Kasumi-1 (cell line): ENCODE results near the gene LGALS14.
A peak's percentile ranks its signal among the peaks of the same experiment; 100 is the strongest.
"Not testable (repeated sequence)": the region's sequence is repeated elsewhere in the genome, so short reads cannot be mapped to it uniquely, and the experiment has no call there.

Experiments
- DNase-seq, 2 experiments: peaks; one replicate each; lab custom pipeline; 2025; lab: John Stamatoyannopoulos, UW

LGALS14 gene, protein sequence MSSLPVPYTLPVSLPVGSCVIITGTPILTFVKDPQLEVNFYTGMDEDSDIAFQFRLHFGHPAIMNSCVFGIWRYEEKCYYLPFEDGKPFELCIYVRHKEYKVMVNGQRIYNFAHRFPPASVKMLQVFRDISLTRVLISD

DNA sequence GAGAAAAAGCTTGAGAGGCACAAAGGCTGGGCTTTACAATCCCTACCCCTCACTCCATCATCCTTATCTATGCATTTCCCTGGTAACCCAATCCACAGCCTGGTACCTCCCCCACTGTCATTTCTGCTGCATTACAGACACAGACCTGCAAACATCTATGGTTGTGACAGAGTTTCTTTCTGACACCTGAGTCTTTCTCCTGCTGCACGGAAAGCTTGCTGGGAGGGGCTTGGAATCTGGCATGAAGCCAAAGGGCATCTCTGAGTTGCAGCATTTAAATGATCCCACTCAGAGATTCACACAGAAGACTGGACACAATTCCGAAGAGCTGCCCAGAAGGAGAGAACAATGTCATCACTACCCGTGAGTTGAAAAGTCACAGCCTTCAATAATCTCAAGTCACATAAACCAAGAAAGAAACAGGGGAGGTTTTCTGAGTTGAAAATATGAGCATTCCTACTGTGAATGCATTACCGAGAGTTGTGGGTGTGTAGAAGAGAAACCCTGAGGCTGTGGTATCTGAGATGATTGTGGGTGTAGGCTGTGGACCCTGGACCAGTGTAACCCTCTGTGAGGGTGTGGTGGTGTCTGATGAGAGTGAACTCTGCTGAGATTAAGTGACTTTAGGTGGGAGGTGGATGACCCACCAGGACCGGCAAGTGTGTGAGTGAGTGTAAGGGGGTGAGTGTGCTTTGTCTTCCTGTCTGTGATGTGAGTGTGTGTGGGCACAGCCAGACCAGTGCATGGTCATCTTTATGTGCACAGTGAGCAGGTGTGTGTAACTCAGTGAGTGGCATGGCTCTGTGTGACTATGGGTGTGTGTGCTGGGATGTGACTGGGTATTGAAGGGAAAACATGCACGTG is at the start of gene LGALS14:
LGALS14 (plus strand) TSS at position 301 of the 864 bp plus-strand sequence; CDS start at position 349, 48 bp downstream.
- no peak for DNase-seq

DNA sequence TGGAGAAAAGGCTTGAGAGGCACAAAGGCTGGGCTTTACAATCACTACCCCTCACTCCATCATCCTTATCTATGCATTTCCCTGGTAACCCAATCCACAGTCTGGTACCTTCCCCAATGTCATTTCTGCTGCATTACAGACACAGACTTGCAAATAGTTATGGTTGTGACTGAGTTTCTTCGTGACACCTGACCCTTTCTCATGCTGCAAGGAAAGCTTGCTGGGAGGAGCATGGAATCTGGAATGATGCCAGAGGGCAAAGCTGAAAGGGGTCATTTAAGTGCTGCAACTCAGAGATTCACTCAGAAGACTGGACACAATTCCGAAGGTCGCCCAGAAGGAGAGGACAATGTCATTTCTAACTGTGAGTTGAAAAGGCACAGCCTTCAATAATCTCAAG is 48.7 kb upstream of the LGALS14 start, which contains the start of gene LGALS16:
LGALS16 (plus strand) TSS at position 301 of the 400 bp plus-strand sequence; CDS start at position 350, 49 bp downstream.
- no peak for DNase-seq

- no peak for DNase-seq
Measured at GRCh38 chr19:39659791-39660190, 44.5 kb upstream of the LGALS14 start.

GRCh38 chr19:39660661-39661060 is 43.6 kb upstream of the LGALS14 start:
- no peak for DNase-seq

DNA sequence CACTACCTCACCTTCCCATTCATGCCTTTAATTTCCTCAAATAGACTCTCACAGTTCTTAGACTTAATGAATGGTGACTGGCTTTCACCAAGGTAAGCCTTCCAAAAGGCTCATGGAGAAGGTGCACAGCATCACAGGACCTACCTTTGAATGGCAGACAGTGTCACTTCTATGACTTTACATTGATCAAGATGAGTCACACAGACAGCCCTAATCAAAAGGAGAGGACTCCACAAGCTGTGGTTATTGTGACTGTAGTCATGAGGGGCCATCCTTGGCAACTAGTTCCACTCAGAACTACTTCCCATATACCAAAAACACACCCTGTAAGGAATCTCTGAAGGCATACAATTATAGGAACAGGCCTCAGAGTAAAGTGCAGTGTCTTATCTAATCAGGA is 42.7 kb upstream of the LGALS14 start:
- no peak for DNase-seq

- not testable (repeated sequence) for DNase-seq
Measured at GRCh38 chr19:39669860-39670259, 34.4 kb upstream of the LGALS14 start.

- DNase-seq, result no peak
Measured at GRCh38 chr19:39670998-39671397, 33.3 kb upstream of the LGALS14 start.

- DNase-seq, result peak; percentile 70 to 88
Measured at GRCh38 chr19:39671739-39672363, 32.4 kb upstream of the LGALS14 start.

- DNase-seq, result no peak
Measured at GRCh38 chr19:39672473-39672872, 31.8 kb upstream of the LGALS14 start.

DNA sequence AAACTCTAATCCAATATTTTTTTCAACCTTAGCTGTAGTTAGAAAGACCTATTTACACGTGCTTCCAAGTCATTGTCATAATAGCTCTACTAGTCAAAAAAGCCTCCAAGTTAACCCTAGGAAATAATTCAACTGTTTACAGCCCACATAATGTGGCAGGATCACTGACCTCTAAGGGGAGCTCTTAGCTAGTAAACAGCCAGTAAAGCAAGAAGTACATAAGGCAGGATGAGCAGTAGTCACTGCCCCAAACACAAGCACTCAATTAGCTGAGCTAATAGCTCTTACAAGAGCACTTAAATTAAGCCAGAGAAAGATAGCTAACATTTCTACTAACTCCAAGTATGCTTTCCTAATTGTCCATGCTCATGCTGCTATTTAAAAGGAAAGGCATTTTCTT is 30.4 kb upstream of the LGALS14 start:
- peak in 1 of 2 experiments; percentile 3 for DNase-seq

GRCh38 chr19:39676004-39676403 is 28.3 kb upstream of the LGALS14 start:
- DNase-seq, result no peak

GRCh38 chr19:39677961-39678889 is 26.1 kb upstream of the LGALS14 start:
- DNase-seq, result no peak

DNA sequence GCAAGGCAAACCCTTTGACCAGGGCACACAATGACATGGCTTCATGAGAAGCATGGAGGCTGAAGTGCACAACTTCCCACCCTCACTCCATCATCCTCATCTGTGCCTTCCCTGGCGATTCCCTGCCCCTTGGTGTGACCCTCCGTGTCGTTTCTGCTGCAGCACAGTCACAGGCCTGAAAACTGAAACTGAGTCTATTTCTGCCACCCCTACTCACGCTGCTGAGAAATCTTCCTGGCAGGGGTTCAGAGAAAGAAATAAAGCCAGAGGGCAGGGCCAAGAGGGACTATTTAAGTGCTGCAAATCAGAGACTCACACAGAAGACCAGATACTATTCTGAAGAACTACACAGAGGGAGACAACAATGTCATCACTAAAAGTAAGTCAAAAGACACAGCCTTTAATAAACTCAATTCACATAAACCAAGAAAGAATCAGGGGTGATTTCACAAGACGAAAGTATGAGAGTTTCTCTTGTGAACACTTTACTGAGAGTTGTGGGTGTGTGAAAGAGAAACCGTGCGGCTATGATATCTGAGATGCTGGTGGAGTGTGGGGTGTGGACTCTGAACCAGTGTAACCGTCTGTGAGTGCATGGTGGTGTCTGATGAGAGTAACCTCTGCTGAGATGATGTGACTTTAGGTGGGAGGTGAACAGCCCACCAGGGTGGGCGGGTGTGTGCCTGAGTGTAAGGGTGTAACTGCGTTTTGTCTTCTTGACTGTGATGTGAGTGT is 25.1 kb upstream of the LGALS14 start:
- DNase-seq, result no peak

GRCh38 chr19:39679791-39680168 is 24.5 kb upstream of the LGALS14 start:
- no peak for DNase-seq

- DNase-seq, result no peak
Measured at GRCh38 chr19:39680593-39680992, 23.7 kb upstream of the LGALS14 start.

DNA sequence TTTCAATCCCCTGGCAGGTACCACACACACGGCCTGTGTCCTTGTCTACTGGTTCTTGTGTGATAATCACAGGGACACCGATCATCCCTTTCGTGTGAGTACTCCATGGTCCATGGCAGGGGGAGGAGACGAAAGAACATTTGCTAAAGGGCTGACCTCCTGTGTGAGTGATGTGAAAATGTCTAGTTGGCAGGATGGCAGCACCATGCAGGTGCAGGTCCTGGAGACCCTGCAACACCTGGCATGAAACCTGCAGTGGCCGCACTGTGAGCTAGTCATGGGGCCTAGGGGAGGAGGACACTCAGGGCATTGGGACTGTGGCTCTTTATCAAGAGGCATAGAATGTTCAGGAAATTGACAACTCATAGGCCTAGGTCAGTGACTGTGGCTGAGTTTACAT is 22.9 kb upstream of the LGALS14 start:
- DNase-seq, result no peak

DNA sequence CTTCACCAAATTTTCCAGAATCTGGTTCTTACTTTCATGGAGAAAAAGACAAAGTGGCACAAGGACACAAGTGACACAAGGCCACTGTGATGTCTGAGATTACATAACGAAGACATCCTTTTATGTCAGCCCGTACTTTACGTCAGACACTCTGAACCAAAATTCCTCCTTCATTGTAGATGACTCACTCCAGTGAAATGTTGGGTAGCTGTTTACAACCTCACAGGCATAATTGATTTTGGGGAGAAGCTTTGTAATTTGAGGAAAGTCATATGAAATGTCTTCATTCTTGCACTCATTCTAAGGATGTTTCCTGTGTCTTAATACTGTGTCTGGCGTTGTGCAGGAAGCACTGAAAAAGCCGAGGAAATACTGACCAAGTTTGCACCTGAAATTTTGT is 20.0 kb upstream of the LGALS14 start:
- no peak for DNase-seq

DNA sequence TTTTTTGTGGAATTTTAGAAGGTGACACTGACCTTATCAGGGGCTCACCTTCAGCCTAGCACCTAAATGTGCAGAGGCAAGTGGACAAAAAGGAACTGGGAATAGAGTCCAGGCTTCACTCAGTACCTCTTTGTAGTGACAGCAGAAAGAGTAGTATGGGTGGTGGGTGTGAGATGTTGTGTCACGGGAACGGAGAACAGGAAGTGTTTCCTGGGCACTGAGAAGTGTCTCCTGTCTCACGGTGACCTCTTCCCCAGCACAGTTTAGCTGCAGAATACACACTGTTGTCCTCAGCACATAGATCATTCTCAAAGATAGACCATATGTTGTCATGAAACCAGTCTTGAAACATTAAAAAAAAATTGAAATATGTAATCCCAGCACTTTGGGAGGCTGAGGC is 17.5 kb upstream of the LGALS14 start:
- DNase-seq, result no peak

- DNase-seq, result not testable (repeated sequence)
Measured at GRCh38 chr19:39688637-39689036, 15.6 kb upstream of the LGALS14 start.

GRCh38 chr19:39692166-39692565 is 12.1 kb upstream of the LGALS14 start:
- no peak for DNase-seq

DNA sequence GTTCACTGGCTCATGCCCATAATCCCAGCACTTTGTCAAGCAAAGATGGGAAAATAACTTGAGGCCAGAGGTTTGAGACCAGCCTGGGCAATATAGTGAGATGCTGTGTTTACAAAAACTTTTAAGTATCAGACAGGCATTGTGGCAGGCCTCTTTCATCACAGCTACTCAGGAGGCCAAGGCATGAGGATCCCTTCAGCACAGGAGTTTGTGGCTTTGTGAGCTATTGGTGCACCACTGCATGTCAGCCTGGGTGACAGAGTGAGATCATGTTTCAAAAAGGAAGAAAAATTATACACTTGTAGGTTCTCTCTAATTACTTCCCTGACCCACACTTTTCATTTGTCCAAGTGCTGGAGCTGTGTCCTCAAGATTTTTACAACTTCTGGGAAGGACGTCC is 11.5 kb upstream of the LGALS14 start:
- no peak for DNase-seq
